NCI-H2171 treated with DMSO at 0.1 percent for 48 hours (cell line): ENCODE results near the gene GET4.

Experiments used
- DNase-seq: peaks from one replicate; lab custom pipeline; 2025; lab: John Stamatoyannopoulos, UW

The GET4 gene, protein sequence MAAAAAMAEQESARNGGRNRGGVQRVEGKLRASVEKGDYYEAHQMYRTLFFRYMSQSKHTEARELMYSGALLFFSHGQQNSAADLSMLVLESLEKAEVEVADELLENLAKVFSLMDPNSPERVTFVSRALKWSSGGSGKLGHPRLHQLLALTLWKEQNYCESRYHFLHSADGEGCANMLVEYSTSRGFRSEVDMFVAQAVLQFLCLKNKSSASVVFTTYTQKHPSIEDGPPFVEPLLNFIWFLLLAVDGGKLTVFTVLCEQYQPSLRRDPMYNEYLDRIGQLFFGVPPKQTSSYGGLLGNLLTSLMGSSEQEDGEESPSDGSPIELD

DNA sequence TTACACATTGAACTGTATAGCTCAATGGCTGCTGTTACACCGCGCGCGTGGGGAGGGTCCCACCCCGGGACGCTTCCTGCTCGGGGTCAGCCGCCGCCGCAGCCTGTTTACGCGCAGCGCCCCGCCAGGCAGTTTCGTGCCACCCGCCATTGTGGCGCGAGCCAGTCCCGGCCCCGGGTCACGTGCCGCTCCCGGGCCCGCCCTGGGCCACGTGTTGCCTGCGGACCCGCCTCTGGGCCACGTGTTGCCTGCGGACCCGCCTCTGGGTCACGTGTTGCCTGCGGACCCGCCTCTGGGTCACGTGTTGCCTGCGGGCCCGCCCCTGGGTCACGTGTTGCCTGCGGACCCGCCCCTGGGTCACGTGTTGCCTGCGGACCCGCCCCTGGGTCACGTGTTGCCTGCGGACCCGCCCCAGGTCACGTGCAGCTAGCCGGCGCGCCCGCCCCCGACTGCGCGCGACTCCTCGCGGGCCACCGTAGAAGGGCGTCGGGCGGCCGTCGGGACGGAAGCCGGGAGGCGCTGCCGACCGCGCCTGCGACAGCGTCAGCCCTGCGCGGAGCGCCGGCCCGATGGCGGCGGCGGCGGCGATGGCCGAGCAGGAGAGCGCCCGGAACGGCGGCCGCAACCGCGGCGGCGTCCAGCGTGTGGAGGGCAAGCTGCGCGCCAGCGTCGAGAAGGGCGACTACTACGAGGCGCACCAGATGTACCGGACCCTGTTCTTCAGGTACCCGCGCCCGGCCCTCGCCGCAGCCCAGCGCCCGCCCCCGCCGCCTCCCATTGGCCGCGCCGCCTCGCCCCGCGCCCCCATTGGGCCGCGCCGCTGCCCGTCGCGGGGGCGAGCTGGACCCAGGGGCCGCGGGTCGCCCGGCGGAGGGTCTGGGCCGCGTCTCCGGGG lies at the start of gene GET4:
Gene GET4 (plus strand): TSS at position 478 of the 895 bp plus-strand sequence. CDS start 92 bp downstream, at position 570.
- peak; percentile 92 for DNase-seq

DNA sequence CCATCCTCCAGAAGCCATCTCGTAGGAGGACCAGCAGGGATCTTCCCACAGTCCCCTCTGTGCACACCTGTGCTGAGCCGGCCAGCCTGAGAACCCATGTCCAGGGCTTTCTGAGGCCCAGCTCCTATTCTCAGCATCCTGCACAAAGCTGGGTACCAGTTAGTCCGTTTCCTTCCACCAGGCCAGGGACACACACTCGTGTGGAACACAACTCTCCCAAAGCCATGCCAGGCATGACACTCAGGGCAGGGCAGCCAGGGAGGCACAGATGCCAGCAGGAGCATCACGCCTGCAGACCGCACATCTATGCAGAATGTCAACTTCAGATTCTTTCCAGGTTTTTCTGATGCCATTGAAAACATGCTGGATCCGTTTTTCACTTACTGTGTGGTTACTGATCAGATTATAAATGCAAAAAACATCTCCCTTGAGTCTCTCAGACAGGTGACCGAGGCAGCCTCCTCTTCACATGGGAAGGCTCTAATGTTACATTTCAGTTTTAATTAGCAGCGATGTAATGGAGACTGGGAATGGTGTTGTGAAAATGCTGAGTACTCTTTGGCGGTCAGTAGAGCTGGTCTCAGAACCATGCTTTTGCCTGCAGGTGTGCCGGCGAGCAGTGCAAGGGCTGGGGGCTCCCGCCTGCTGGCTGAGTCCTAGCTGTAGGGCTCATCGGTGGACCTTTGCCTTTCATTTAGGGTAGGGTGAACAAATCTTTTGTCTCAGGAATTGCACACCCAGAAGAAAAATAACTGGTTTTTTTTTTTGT lies 47.4 kb upstream of the GET4 start:
- DNase-seq, result peak; percentile 34

DNA sequence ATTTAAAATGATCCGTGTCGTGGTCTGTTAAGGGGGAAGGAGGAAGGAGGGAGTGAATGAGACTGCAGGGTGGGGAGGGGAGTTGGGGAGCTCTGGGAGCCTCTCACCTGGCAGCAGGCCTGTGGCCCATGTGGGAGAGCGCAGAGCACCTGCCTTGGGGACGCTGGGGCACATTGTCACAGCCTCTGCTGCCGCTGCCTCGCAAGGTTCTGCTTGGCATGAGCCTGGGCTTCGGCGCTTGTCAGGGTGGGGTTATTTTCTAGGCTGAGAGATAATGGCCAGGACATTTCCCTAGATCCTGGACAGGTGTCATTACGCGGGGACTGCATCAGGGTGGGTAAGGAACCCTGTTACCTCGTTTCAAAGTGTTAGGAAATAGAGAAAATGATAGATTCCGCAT lies 46.3 kb upstream of the GET4 start:
- DNase-seq, result peak; percentile 63

DNA sequence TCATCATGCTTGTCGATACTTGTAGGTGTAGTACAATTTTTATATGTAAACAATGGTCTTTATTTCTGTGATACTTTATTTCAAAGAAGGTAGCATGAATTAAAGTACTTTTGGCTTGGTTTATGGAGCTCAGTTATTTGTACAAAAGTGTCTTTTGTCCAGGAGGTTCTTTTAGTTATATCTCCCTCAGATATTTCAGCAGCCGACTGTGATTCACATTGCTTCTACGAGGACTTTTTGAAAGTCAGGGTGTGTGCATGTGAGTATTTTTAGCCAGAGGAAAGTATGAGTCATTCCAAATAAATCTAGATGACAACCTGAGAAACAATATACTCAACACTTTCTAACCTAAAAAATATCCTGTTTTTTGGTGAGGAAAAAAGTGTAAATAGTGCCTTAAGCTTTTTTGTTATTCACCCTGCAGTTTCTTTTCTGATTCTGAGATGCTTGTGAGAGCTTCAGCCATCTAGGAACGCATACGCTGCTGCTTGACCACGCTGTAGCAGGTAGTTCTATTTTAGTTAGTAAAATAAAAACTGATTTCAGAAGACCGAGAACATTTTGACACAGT lies 44.7 kb upstream of the GET4 start:
- DNase-seq, result peak; percentile 24

DNA sequence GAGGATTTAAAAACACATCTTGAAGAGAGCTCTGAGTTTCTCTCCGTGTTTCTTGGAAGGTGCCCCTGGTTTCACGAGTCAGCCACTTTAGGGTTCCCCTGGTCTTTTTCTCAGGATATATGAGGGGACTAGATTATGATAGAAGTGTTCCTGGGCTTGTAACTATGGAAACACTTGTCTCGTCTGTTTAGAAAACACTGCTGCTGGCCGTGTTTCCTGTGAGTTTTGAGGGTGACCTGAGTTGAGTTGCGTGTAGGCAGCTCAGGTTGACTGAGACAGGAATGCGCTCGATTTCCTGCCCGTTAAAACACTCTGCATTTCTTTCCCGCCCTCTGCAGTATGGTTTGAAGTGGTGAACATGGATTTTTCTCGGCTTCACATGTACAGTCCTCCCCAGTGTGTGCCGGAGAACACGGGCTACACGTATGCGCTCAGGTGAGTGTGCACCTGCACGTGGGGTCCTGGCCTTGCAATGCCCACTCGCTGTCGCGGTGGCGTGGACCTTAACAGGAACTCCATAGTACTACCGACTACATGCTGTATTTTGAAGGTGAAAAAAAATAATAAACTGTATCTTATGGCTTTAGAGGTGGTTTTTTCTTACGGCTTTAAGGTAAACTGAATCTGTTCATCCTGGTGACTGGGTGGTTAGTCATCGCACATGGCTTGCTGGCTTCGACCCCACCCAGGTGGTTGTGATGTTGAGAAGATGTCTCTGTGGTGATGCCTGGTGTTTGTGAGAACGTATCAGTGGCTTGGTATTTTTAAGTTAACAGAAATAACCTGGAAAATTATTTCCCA lies 44.0 kb upstream of the GET4 start, which contains the start of gene SUN1:
Gene SUN1 (plus strand): TSS at position 310 of the 801 bp plus-strand sequence. CDS start 49 bp downstream, at position 359.
- DNase-seq, result no peak

DNA sequence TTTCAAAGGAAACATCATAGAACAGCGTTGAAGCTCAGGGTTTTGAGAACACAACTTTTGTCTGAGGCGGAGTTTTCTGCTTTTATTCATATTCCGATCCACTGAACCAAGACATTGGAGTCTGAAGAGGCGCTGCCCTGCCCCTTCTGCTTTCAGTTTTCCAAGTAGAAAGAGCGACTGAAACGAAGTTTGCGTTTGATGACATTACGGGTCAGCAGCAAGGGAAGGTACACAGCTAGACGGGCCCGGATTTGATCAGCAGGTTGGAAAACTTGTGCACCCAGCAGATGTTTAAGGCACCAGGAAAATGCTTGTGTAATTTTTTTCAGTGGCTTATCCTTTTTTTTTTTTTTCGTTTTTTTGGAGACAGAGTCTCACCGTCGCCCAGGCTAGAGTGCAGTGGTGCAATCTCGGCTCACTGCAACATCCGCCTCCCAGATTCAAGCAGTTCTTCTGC lies 43.4 kb upstream of the GET4 start:
- DNase-seq, result peak; percentile 29

DNA sequence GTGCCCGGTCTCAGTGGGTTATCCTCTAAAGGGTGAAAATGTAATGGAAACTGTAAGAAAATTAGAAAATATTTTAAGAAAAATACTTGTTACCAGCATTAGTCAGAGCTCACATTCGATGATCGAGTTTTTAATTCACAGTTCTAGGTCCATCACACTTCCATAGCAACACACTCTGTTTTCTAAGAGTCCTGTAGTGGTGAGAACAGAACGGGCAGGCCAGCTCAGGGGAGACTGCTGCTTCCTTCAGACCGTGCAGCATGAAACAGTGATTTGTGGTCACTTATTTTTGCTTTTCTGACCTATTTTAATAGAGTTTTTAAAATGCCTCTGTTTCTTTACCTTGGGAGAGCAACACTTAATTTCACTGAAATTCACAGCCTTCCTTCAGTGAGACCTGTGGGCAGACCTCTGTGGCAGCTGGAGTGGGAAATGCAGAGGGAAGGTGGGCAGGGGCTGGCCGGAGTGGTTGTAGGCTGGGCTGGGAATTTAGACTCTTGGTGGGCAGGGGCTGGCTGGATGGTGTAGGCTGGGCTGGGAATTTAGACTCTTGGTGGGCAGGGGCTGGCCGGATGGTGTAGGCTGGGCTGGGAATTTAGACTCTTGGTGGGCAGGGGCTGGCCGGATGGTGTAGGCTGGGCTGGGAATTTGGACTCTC lies 42.6 kb upstream of the GET4 start:
- no peak for DNase-seq

DNA sequence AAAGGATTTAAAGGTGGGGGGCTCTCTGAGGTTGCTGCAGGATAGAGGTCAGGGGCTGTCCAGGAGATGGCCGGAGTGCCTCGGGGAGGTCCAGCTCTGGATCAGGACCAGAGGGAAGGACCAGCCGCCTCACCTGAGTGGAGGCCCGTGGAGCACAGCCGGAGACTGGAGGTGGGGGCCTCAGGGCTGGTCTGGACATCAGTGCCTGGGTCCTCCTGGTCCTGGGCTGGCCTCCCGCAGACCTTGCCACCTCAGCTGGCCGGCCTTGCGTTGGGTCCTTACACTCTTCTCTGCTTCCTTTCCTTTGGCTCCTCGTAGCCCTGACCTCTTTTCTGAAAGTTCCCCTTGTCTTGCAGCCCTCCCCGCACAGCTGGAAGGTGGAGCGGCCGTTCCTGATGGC lies 42.1 kb upstream of the GET4 start:
- DNase-seq, result no peak

DNA sequence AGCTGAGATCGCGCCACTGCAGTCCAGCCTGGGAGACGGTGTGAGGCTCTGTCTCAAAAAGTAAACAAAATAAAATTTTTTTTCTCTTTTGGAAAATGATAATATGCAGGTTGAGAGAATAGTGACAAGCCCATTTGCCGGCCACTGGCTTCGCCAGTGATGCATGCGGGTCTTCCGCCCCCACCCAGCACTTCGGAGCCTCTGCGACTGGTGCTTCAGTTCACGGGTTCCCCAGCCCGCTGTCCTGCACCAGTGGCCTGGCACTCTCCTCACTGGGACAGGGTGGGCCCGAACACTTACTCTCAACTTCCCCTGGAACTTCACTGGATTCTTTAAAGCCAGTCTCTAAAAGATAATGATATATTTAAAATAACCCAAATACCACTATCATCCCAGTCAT lies 41.3 kb upstream of the GET4 start:
- no peak for DNase-seq

DNA sequence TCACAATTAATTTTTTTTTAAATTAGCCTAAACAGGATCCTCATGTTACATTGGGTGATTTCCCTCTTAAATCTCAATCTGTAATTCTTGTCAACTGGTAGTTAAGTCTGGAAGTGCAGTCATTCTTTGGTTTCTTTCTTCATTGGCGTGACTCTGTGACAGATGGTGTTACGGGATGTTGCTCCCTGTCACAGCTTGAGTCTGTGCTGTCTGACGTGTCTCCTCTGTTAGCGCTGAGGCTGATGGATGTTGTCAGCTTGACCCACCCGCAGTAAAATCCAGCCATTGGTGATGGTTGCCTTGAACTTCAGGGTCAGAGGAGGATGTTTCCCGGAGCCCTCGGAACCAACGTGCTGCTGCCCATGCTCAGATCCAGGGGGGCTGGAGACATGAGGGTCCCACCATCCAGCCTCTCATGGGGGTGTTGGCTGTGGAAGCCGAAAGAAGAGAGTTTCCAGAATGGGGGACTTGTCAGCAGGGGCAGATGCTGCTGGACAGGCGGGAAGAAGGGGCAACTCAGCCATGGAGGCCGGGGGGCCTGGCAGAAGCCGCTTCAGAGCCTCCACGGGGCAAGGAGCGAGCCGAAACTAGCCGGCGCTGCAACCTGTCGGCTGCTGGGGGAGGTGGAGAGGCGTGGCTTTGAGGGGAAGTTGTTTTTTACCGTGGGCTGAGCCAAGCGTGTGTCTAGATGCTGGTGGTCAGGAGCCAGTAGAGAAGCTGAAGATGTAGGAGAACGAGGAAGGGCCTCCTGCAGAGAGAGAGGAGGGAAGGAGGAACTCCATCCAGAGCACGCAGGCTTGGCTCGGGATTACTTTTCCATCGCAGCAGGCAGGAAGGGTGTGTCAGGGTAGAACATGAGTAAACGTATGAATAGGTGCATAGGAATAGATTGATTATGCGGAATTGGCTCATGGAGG lies 40.6 kb upstream of the GET4 start:
- DNase-seq, result peak; percentile 92

DNA sequence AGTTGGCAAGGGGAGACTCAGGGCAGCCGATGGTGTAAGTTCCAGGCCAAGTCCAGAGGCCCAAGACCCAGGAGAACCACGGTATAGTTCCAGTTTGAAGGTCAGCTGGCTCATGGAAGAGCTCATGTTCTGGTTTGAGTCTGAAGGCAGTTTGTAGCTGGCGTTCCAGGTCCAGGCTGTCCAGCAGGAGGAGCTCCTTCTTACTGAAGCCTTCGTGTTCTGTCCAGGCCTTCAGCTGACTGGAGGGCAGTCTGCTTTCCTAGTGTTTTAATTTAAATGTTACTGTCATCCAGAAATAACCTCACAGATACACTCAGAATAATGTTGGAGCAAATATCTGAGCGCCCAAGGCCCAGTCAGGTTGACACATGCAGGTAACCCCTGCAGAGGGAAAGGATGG lies 39.9 kb upstream of the GET4 start:
- no peak for DNase-seq

DNA sequence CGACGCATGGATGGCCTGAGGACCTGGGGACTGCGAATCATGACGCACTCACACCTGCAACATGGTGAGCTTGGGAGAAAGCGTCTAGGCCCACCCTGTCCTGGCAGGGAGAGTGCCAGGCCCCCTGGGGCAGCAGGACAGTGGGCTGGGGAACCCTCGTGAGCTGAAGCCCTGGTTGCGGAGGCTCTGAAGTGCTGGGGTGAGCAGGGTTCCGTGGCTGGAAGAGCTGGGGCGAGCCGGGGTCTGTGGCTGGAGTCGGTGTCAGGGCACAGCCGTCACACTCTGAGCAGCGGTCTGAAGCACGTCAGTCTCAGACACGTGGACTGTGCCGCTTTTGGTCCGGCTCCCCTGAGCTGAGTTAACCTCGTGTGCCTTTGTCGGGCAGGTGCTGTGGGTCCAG lies 39.4 kb upstream of the GET4 start:
- DNase-seq, result no peak

DNA sequence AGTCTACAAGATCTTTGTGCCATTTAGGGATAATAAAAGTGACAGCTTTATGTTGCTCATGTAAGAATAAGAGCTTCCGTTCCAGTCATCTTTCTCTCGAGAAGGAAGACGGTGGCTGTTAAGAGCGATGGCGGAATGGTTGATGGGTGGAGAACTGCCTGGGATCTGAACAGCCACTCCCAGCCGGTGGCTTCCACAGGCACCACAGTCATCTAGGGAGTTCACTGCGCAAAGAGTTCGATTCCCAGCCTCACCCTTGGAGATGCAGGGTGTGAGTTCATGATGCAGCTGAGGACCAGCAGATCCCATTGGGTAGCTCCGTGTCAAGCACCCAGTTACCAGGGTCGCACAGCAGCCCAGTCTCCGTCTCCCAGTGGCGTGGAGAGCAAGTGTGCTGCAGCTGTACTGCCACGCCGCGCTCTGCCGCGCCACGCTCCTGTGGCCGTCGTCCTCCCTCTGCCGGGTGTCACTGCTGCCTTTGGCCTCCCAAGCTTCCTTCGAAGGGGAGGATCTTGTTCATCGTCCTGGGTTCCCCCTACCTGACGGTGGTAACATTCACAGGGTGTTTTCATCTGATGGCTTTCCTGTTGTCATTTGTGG lies 36.3 kb upstream of the GET4 start:
- DNase-seq, result no peak

DNA sequence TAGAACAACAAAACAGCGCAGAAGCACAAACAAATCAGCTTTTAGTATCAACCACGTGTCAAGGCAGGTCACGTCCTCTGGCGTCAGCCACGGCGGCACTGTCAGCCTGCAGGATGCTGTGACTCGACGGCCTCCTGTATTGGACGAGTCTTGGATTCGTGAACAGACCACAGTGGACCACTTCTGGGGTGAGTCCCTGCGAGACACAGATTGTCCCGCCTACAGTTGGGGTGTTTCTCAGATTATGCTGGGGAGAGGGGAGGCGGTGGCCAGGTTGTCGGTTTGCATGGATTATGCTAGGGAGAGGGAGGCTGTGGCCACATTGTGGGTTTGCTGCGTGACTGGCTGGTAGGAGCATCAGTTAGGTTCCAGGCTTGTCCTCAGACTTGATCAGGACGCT lies 34.4 kb upstream of the GET4 start:
- no peak for DNase-seq

DNA sequence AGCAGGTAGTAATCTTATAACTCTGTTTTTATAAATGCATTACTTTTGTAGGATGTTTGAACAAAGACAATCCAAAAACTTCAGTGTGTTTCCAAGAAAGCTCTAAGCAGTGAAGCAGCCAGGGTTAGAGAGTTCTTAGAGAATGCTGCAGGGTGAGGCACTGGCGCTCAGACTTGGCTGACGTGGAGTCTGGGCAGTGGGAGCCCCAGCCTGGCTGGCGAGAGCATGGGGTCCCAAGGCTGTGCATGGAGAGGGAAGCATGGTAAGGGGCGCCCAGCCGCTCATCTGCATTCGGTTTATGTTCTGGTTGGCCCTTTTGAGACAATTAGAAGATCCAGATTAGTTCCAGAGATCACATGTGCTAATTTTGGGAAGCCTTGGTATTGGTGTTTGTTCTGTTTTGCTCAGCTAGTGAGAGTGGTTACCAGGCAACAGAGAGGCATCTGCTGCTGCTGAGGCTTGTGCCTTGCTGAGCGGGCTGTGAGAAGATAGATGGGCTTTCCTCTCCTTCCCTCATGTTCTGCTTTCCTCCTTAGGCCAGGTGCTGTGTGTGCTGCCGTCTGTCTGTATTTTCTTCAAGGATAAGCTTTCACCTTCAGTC lies 33.8 kb upstream of the GET4 start:
- peak; percentile 86 for DNase-seq

DNA sequence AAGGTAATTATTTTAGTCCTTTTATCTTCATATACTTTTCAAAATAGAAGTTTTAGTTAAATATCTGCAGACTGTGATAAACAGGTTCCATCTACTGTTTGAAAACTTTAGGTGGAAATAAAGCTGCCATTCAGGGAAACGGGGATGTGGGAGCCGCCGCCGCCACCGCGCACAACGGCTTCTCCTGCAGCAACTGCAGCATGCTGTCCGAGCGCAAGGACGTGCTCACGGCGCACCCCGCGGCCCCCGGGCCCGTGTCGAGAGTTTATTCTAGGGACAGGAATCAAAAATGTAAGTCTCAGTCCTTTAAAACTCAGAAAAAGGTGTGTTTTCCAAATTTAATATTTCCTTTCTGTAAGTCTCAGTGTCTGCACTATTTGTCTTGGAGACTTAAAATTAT lies 33.1 kb upstream of the GET4 start:
- no peak for DNase-seq

DNA sequence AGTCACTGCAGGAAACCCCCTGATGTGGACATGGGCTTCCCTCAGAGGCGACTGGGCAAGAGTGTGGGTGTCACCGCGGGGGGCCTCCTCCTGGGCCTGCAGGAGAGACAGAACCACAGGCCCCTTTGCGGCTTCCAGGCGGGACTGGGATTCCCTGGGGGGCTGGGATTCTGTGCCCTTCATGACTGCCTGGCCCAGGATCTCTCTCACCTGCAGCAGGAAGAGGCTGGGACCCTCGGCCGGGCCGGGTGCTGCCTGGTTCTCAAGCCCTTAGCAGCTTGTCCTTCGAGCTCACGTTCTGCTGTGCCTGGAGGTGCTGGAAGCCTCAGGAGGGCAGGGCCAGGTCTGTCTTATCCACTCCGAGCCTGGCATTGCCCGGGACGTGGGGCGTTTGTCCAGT lies 32.3 kb upstream of the GET4 start:
- DNase-seq, result no peak

DNA sequence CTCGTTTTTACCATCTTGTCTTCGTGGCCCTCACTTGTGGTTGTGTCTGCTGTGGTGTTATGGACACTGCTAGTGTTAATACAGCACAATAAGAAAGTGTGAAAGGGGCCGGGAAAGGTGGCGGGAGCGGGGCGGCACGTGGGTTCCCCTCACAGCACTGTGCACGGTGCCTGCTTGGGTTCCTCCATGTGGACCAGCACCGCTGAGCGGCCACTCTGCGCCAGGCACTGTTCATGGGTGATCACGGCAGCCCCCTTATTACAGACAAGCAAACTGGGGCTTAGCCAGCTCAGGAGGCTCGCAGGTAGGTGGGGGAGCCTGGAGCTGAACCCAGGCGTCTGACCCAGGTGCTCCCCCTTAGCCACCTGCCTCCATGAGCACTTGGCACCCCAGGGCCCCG lies 31.8 kb upstream of the GET4 start:
- no peak for DNase-seq

DNA sequence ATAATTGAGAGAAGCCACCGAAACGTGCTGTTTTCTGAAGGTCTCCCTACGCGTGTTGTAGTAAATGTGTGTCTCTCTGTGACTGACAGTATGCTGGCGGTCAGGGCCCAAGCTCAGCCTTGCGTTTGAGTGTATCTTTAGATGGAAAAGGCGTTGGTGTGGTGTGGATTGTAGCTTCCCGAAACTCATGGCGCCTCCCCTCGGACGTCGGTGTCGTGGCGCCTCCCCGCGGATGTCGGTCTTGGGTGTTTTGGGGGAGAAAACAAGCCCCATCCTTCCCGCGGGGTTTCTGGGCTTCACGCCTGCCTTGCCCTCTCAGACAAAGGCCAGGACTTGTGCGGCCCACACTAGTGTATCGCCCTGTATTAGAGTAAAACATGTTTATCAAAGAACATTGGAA lies 31.3 kb upstream of the GET4 start:
- DNase-seq, result no peak
